Activated T-cell treated with anti-CD3 and anti-CD28 coated beads, Interleukin-2, amount 50 U/mL, for 72 hours (primary cell): ENCODE data around the gene MPPED2. TPM values are rescaled to one million over a fixed set of nuclear protein-coding genes. Genes with fewer than 3 reads are reported as not detected.

Experiments used
- ATAC-seq, 2 donors: fragments of 150-1000 bp; cut with Tn5 transposase; replicated peaks in 1 of 2; 2 replicates each; pipeline ENCODE4 v1.10.0; 2021; ENCODE audit warnings: moderate library complexity in 2 of 2, mild to moderate bottlenecking in 1 of 2
- DNase-seq, 2 donors: peaks; one replicate each; pipeline ENCODE4 v3.0.0; 2021 to 2022; ENCODE audit warnings: mixed read lengths in 1 of 2
- H3K27ac Mint-ChIP-seq: one replicate; pipeline ENCODE4 v1.8.0; 2022; ENCODE audit warnings: mild to moderate bottlenecking, moderate library complexity, mixed read lengths
- H3K27me3 Mint-ChIP-seq: one replicate; pipeline ENCODE4 v1.8.0; 2022; ENCODE audit warnings: low read depth, mixed read lengths
- H3K36me3 Mint-ChIP-seq, 2 donors: one replicate each; pipeline ENCODE4 v1.8.0; 2022; ENCODE audit warnings: mixed read lengths in 2 of 2, mild to moderate bottlenecking in 1 of 2; ENCODE audit not compliant: insufficient read depth in 2 of 2
- H3K4me1 Mint-ChIP-seq: one replicate; pipeline ENCODE4 v1.8.0; 2022; ENCODE audit warnings: low read depth, mixed read lengths
- H3K4me3 Mint-ChIP-seq, 2 donors: one replicate each; pipeline ENCODE4 v1.8.0; 2022; ENCODE audit warnings: mild to moderate bottlenecking in 2 of 2, mixed read lengths in 2 of 2, moderate library complexity in 2 of 2
- H3K9me3 Mint-ChIP-seq, 2 donors: one replicate each; pipeline ENCODE4 v1.8.0; 2022; ENCODE audit warnings: mixed read lengths in 2 of 2
- total RNA-seq, 2 donors: library from RNA; stranded (reverse); gene quantifications; one replicate each; pipeline ENCODE4 v1.2.3, GENCODE V29; 2022

Gene MPPED2
- total RNA-seq, 2 donors from 2014 or later = 0.46 to 1.6 TPM

GRCh38 chr11:30485222-30485621 is 100.9 kb downstream of the MPPED2 start:
- no peaks in the 10 kb centered on the region for H3K9me3 Mint-ChIP-seq
- H3K27ac Mint-ChIP-seq = no peak overlapping the region
- H3K4me1 Mint-ChIP-seq = no peaks in the 10 kb centered on the region
- H3K27me3 Mint-ChIP-seq = no peaks in the 10 kb centered on the region
- ATAC-seq (no peak), DNase-seq (no peak)
- no peak overlapping the region for H3K4me3 Mint-ChIP-seq
- H3K36me3 Mint-ChIP-seq = no peaks in the 10 kb centered on the region

DNA sequence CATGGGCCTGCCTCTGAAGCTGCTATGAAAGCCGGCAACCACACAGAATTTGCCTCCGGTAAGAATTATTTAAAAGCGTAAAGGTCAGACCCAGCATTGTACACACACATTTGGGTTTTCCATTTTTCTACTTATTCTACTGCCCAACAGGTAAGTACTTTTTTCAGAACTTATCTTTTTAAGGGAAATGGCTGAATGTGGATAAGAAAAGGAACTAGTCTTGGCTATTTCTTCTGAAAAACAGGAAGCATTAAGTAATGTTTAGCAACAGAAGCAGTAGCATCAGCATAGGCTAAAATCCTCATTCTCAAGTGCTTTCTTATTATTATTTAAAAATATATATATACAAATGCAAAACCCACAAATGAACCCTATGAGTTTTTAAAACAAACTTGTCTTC is 103.1 kb downstream of the MPPED2 start:
- Mint-ChIP-seq H3K27ac (no peak overlapping the region), H3K27me3 (no peaks in the 10 kb centered on the region), H3K9me3 (no peaks in the 10 kb centered on the region), H3K4me1 (no peaks in the 10 kb centered on the region), H3K36me3 (no peaks in the 10 kb centered on the region), H3K4me3 (no peak overlapping the region)
- DNase-seq (no peak), ATAC-seq (no peak)

DNA sequence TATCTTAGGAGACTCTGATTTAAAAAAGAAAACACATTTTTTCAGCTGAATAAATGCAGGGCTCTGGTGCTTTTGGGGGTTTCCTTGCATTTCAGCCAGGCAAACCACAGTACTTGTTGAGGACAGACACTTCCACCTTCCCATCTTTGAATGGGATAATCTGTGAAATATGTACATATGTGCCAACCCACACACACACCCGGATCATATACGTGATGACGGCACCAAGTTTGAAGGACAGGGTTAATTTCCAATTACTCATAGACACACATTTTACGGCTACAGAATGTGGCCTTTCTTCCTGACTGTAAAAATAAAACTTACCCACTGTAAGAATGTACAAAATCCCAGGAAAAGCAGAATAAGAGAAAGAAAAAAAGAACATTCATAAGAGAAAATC is 104.4 kb downstream of the MPPED2 start:
- Mint-ChIP-seq H3K27me3 (no peaks in the 10 kb centered on the region), H3K36me3 (no peaks in the 10 kb centered on the region), H3K4me3 (no peak overlapping the region), H3K4me1 (no peaks in the 10 kb centered on the region), H3K9me3 (no peaks in the 10 kb centered on the region), H3K27ac (no peak overlapping the region)
- DNase-seq = no peak
- no peak for ATAC-seq

DNA sequence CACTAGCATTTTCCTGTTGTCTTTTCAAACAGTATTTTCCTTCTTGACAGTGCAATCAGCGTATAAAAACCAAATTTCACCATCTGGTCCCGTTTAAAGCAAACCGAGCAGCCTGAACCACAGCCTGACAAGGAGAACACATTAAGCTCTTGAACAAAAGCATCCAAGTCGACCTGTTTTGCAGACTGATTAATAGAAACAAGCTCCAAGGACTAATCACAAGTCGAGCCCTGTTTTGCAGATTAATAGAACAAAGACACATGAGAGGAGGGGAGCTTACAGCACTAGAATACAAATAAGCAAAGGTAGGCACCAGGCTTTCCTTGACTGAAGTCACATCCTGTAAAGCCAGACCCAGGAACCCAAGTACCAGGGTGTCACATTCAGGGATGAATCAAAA is 104.8 kb downstream of the MPPED2 start:
- DNase-seq (no peak), ATAC-seq (no peak)
- Mint-ChIP-seq H3K36me3 (no peaks in the 10 kb centered on the region), H3K4me3 (no peak overlapping the region), H3K27ac (no peak overlapping the region), H3K27me3 (no peaks in the 10 kb centered on the region), H3K4me1 (no peaks in the 10 kb centered on the region), H3K9me3 (no peaks in the 10 kb centered on the region)

DNA sequence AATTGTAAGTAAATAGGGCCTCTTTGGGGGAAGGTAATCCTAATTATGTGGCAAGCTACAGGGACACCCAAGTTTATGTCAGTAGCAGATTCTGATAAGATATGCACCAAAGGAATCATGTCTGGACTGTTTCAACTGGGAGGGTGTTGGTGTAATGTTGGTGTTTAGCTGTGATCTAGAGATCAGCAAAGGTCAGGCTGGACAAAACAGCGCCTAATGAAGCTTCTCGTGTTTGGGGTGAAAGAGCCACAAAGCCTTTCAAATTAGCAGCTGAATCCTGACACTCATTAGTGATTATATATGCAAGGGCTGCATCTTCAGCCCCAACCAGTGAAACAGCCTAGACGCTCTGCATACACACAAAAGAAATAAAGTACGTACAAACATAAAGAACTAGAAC is 106.3 kb downstream of the MPPED2 start:
- DNase-seq (no peak), ATAC-seq (no peak)
- no peaks in the 10 kb centered on the region for H3K9me3 Mint-ChIP-seq
- H3K4me1 Mint-ChIP-seq = no peaks in the 10 kb centered on the region
- H3K27ac Mint-ChIP-seq = no peak overlapping the region
- no peaks in the 10 kb centered on the region for H3K36me3 Mint-ChIP-seq
- no peak overlapping the region for H3K4me3 Mint-ChIP-seq
- H3K27me3 Mint-ChIP-seq = no peaks in the 10 kb centered on the region

- no peaks in the 10 kb centered on the region for H3K36me3 Mint-ChIP-seq
- H3K4me1 Mint-ChIP-seq = no peaks in the 10 kb centered on the region
- no peak overlapping the region for H3K4me3 Mint-ChIP-seq
- no peak overlapping the region for H3K27ac Mint-ChIP-seq
- H3K9me3 Mint-ChIP-seq = no peaks in the 10 kb centered on the region
- H3K27me3 Mint-ChIP-seq = no peaks in the 10 kb centered on the region
- ATAC-seq (no peak), DNase-seq (no peak)
These were observed 107.2 kb downstream of the MPPED2 start for GRCh38 chr11:30478923-30479322.

DNA sequence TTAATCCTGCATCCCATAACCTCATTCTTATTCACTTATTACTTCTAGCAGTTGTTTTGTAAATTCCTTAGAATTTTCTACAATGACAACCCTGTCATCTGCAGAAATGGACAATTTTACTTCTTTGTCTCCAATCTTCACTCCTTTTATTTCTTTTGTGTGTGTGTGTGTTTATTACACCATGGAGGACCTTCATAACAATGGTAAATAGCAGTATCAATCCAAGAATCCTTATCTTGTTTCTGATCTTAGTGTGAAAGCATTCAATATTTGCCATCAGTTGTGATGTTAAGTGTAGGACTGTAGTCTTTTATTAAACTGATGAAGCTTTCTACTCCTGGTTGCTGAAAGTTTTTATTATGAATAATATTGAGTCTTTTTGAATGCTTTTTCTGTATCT is 109.1 kb downstream of the MPPED2 start:
- Mint-ChIP-seq H3K27ac (no peak overlapping the region), H3K9me3 (no peaks in the 10 kb centered on the region), H3K4me1 (no peaks in the 10 kb centered on the region), H3K36me3 (no peaks in the 10 kb centered on the region), H3K4me3 (no peak overlapping the region), H3K27me3 (no peaks in the 10 kb centered on the region)
- no peak for ATAC-seq
- no peak for DNase-seq

DNA sequence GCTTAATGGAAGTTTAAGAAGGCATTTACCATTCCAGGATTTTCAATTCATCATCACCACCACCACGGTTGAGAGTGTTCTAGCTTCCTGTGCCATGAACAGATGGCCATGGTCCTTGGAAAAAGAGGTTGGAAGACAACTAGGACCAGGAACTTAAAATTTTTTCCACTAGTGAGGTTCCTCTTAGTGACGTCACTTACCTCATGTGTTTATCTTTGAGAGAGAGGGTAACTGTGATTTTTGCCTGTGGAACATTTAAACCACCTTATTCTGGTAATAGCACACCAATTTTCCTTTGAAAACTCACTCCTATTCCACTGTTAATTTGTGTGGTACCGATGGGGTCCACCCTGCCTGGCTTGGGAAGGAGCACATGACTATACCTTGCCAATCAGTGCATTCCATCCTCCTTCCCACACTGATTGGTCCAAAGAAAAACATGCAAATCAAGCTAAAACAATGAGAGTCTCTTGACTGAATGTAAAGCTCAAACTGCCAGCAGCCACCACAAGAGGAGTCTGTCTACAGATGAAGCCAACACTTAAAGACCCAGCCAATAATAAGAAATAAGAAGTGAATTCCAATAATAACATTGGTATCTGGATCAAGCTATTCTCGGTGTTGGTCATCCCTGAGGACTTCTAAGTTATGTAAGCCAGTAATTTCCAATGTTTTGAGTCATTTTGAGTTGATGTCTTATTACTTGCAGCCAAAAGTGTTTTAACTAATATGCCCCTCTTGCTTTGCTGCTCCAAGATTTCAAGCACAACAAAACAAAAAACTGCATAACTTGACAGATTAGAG is 111.8 kb downstream of the MPPED2 start:
- H3K4me3 Mint-ChIP-seq = no peak overlapping the region
- H3K36me3 Mint-ChIP-seq = no peaks in the 10 kb centered on the region
- no peaks in the 10 kb centered on the region for H3K4me1 Mint-ChIP-seq
- no peak for DNase-seq
- no peaks in the 10 kb centered on the region for H3K9me3 Mint-ChIP-seq
- ATAC-seq = no peak
- no peak overlapping the region for H3K27ac Mint-ChIP-seq
- no peaks in the 10 kb centered on the region for H3K27me3 Mint-ChIP-seq

DNA sequence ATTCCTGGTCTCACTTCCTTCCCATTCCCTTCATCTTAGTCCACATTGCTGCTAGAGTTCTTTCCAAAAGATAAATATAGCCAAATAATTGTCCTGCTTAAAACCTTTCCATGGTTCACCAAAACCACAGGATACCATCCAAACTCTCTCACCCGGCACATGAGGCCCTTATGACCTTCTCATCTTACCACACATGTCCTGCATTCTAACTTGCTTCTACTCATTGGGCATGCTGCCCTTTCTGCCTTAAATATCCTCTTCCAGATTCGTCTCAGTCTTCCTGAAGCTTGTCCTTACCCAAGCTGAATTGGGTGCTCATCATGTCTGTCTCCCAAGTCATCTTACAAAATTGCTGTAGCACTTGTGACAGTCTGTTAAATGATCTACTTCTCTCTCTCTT is 114.9 kb downstream of the MPPED2 start:
- no peak for ATAC-seq
- Mint-ChIP-seq H3K36me3 (no peaks in the 10 kb centered on the region), H3K27me3 (no peaks in the 10 kb centered on the region), H3K9me3 (no peaks in the 10 kb centered on the region), H3K4me3 (no peak overlapping the region), H3K27ac (no peak overlapping the region), H3K4me1 (no peaks in the 10 kb centered on the region)
- no peak for DNase-seq

- Mint-ChIP-seq H3K4me1 (no peaks in the 10 kb centered on the region), H3K4me3 (no peak overlapping the region), H3K27ac (no peak overlapping the region), H3K27me3 (no peaks in the 10 kb centered on the region), H3K9me3 (no peaks in the 10 kb centered on the region), H3K36me3 (no peaks in the 10 kb centered on the region)
- no peak for DNase-seq
- ATAC-seq = no peak
These were observed 117.3 kb downstream of the MPPED2 start for GRCh38 chr11:30468881-30469280.

DNA sequence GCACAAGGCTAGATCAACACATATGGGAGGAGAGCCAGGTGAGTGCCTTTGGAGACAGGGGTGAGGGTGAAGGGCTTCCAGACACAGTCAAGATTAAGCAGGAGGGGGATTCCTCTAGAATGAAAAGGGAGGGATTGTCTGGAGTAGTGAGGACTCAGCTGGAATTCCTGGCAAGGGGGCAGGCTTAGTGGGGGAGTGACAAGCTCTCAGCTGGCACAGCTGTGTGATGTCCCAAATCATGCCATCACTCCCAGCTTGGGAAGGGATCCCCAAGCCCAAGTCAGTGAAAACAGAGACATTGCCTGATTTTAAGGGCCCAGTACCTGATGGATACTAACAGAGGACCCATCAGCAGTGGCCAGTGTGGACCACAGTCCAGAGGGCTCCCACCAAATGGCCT is 119.0 kb downstream of the MPPED2 start:
- H3K27ac Mint-ChIP-seq = no peak overlapping the region
- no peaks in the 10 kb centered on the region for H3K27me3 Mint-ChIP-seq
- no peaks in the 10 kb centered on the region for H3K4me1 Mint-ChIP-seq
- H3K4me3 Mint-ChIP-seq = no peak overlapping the region
- no peak for DNase-seq
- no peaks in the 10 kb centered on the region for H3K36me3 Mint-ChIP-seq
- no peaks in the 10 kb centered on the region for H3K9me3 Mint-ChIP-seq
- ATAC-seq = no peak

- H3K4me3 Mint-ChIP-seq = no peak overlapping the region
- H3K9me3 Mint-ChIP-seq = no peaks in the 10 kb centered on the region
- DNase-seq (no peak), ATAC-seq (no peak)
- H3K4me1 Mint-ChIP-seq = no peaks in the 10 kb centered on the region
- no peaks in the 10 kb centered on the region for H3K36me3 Mint-ChIP-seq
- no peaks in the 10 kb centered on the region for H3K27me3 Mint-ChIP-seq
- no peak overlapping the region for H3K27ac Mint-ChIP-seq
These were observed 120.5 kb downstream of the MPPED2 start for GRCh38 chr11:30465623-30466022.

DNA sequence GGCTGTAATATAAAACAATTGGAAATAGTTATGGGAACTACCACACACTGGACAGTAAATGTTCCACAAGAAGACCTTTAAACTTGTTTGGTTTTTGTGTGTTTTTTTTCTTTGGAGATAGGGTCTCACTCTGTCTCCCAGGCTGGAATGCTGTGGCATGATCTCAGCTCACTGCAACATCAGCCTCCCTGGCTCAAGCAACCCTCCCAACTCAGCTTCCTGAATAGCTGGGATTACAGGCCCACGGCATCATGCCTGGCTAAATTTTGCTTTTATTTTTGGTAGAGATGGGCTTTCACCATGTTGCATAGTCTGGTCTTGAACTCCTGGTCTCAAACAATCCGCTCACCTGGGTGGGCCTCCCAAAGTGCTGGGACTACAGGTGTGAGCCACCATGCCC is 121.0 kb downstream of the MPPED2 start:
- no peaks in the 10 kb centered on the region for H3K4me1 Mint-ChIP-seq
- DNase-seq (no peak), ATAC-seq (no peak)
- H3K4me3 Mint-ChIP-seq = no peak overlapping the region
- no peak overlapping the region for H3K27ac Mint-ChIP-seq
- no peaks in the 10 kb centered on the region for H3K27me3 Mint-ChIP-seq
- no peaks in the 10 kb centered on the region for H3K9me3 Mint-ChIP-seq
- no peaks in the 10 kb centered on the region for H3K36me3 Mint-ChIP-seq

DNA sequence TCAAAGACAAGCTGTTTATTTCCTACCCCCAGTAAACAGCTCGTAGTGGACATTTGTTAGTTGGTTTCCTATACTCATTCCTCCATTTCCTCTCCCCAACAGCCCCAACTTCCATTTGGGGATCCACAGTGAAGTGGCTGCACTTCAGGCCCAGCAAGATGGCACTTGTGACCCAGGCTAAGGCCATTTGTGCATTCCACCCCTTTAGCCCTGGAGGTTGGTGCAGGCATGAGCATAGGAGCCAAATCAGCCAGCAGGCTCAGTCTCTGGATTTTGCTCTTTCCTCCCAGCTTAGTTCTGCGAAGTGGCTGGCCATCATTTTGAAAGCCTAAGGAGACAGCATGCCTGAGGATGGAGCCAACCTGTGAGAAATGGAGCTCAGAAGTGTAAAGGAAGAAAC is 122.9 kb downstream of the MPPED2 start:
- Mint-ChIP-seq H3K27ac (no peak overlapping the region), H3K9me3 (no peaks in the 10 kb centered on the region), H3K4me3 (no peak overlapping the region), H3K27me3 (no peaks in the 10 kb centered on the region), H3K36me3 (no peaks in the 10 kb centered on the region), H3K4me1 (peaks cover under 1% of the 10 kb centered on the region)
- no peak for ATAC-seq
- no peak for DNase-seq
